Activated naive CD4-positive, alpha-beta T cell (primary cell): Measurements from ENCODE around the gene SLC25A27.
"Not testable (repeated sequence)": the region's sequence is repeated elsewhere in the genome, so short reads cannot be mapped to it uniquely, and the experiment has no call there.

ENCODE experiments used
- DNase-seq, 4 experiments: peaks; one replicate each; lab custom pipeline; 2025; lab: John Stamatoyannopoulos, UW

The SLC25A27 gene

GRCh38 chr6:46652603-46653438, at the start of gene SLC25A27, which contains the start of gene CYP39A1:
Gene SLC25A27, plus strand, starts transcription at chr6:46652975. Its CDS starts 218 bp downstream, at chr6:46653193.
Gene CYP39A1, minus strand, starts transcription at chr6:46652818. Its CDS starts 236 bp downstream, at chr6:46652582.
- peak; percentile 24 to 60 (median 34) for DNase-seq

GRCh38 chr6:46605091-46605797, 47.5 kb upstream of the SLC25A27 start:
- DNase-seq: no peak

GRCh38 chr6:46606338-46606737, 46.4 kb upstream of the SLC25A27 start:
- no peak for DNase-seq

GRCh38 chr6:46610862-46611553, 41.8 kb upstream of the SLC25A27 start:
- no peak for DNase-seq

GRCh38 chr6:46612645-46613044, 40.1 kb upstream of the SLC25A27 start:
- DNase-seq: no peak

GRCh38 chr6:46618726-46619125, 34.0 kb upstream of the SLC25A27 start:
- no peak for DNase-seq

GRCh38 chr6:46626228-46626909, 26.4 kb upstream of the SLC25A27 start:
- no peak for DNase-seq

- no peak for DNase-seq
These were observed 25.8 kb upstream of the SLC25A27 start for GRCh38 chr6:46626976-46627375.

GRCh38 chr6:46628498-46628897, 24.3 kb upstream of the SLC25A27 start:
- no peak for DNase-seq

GRCh38 chr6:46628976-46629375, 23.8 kb upstream of the SLC25A27 start:
- DNase-seq: no peak

- DNase-seq: no peak
These were observed 23.1 kb upstream of the SLC25A27 start for GRCh38 chr6:46629691-46630090.

- no peak for DNase-seq
These were observed 20.7 kb upstream of the SLC25A27 start for GRCh38 chr6:46632053-46632452.

GRCh38 chr6:46635462-46635861, 17.3 kb upstream of the SLC25A27 start:
- DNase-seq: no peak

- no peak for DNase-seq
These were observed 15.6 kb upstream of the SLC25A27 start for GRCh38 chr6:46637145-46637544.

GRCh38 chr6:46637933-46638332, 14.8 kb upstream of the SLC25A27 start:
- DNase-seq: no peak

GRCh38 chr6:46638650-46639049, 14.1 kb upstream of the SLC25A27 start:
- no peak for DNase-seq

- DNase-seq: no peak
These were observed 9.6 kb upstream of the SLC25A27 start for GRCh38 chr6:46642928-46643751.

- no peak for DNase-seq
These were observed 7.5 kb upstream of the SLC25A27 start for GRCh38 chr6:46645265-46645664.

GRCh38 chr6:46648108-46648507, 4.7 kb upstream of the SLC25A27 start:
- DNase-seq: not testable (repeated sequence)

GRCh38 chr6:46648869-46649492, 3.8 kb upstream of the SLC25A27 start:
- no peak for DNase-seq

- DNase-seq: no peak
These were observed 1.8 kb upstream of the SLC25A27 start for GRCh38 chr6:46651006-46651405.
